GM10266 (cell line): ENCODE data around the gene PHLDA2.

Experiments used
- DNase-seq: peaks from one replicate; pipeline ENCODE4 v3.0.0; 2012; ENCODE audit errors: extremely low spot score
- TF ChIP-seq, protein P1 (sequence below): IDR thresholded peaks from 2 replicates; pipeline ENCODE4 v1.5.1; 2012; ENCODE audit warnings: mild to moderate bottlenecking, low read depth; ENCODE audit not compliant: control insufficient read depth, insufficient read depth; ENCODE audit errors: missing control alignments

The PHLDA2 gene

DNA sequence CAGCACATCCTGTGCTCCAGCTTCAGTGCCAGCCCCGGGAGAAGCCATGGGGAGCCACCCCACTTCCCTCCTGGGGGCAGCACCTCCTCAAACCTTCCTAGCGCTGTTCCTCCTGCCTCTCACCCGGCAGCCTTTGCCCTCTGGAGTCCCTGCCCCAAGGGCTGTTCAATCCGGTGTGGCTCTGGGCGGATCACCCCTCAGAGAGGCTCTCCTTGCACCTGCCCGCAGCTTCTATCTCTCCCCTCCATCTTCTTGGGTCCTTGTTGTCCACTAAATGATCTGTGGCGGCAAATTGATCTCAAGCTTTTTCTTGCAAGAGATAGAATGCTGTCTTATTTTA, 25.6 kb downstream of the PHLDA2 start:
- TF ChIP-seq, protein P1, sequence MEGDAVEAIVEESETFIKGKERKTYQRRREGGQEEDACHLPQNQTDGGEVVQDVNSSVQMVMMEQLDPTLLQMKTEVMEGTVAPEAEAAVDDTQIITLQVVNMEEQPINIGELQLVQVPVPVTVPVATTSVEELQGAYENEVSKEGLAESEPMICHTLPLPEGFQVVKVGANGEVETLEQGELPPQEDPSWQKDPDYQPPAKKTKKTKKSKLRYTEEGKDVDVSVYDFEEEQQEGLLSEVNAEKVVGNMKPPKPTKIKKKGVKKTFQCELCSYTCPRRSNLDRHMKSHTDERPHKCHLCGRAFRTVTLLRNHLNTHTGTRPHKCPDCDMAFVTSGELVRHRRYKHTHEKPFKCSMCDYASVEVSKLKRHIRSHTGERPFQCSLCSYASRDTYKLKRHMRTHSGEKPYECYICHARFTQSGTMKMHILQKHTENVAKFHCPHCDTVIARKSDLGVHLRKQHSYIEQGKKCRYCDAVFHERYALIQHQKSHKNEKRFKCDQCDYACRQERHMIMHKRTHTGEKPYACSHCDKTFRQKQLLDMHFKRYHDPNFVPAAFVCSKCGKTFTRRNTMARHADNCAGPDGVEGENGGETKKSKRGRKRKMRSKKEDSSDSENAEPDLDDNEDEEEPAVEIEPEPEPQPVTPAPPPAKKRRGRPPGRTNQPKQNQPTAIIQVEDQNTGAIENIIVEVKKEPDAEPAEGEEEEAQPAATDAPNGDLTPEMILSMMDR: no peak
- DNase-seq: no peak

DNA sequence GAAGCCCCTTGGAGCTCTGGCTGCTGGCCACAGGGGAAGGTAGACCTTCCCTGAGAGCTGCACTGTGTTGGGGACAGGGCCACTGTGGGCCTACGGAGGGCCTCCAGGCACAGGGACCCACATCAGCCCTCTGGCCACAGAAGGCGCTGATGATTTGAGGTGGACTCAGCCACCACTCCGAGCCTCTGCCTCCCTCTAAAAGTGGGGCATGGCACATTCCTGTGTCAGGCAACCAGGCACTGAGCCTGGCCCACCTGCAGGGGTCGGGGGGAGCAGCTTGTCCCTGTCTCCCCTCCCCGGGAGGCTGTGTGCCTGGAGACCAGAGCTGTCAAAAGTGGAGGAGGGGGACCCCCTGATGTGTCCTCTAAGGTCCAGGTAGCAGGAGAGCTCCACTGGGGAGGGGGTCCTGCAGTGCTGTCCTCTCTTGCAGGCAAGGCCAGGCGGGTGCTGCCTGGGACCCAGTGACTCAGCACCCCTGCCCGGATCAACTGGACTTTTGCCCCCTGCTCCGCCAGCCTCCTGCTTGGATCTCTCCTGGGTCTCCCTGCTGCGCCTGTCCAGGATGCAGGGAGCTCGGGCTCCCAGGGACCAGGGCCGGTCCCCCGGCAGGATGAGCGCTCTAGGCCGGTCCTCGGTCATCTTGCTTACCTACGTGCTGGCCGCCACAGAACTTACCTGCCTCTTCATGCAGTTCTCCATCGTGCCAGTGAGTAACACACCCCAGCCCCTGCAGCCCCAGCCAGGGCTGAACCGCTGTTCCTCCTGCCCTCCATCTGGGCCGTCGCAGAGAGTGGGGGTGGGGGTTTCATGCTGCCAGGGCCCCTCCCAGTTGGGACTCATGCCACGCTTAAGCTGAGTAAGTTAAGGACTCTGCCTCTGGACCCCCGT, 26.2 kb downstream of the PHLDA2 start:
- TF ChIP-seq, protein P1: no peak
- DNase-seq: no peak

DNA sequence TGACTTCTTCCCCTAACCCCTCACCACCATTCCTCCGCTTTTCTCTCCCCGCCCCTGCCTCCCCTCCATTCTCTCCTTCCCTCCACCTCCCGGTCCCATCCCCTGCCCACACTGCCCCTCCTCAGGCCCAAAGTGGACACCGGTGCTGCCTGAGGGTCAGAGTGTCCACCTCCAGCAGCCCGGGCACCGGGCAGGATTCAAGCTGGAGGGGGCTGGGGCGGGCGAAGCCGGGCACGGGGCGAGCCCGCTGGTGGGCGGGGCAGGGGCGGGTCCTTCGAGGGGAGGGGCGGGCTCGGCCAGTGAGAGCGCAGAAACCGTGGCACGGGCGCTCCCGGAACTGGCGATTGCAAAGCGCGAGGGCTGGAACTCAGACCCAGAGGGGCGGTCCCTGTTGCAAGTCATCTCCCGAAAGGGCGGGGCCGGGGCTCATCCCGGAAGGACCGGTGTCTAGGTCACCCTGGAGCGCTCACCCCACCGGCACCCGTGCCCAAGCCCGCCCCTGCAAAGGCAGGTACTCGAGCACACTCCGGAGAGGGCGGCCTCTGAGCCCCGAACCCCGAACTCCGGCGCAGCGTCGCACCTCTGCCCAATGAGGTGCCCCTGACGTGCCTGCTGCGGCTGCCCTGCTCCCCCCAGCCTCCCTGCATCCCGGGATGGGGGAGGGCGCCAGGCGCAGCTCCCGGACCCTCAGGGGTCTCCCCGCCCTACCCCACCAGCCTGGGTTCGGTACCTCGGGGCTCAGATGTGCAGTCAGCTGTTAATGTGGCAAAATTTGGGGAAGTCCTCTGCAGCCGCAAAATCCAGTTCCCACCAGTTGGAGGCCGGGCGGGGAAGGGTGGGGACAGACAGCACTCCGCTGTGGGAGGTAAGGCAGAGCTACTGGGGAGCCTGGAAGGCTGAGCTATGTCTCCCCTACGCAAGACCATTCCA, 27.1 kb downstream of the PHLDA2 start:
- peak; percentile 98 for DNase-seq
- TF ChIP-seq, protein P1: no peak

DNA sequence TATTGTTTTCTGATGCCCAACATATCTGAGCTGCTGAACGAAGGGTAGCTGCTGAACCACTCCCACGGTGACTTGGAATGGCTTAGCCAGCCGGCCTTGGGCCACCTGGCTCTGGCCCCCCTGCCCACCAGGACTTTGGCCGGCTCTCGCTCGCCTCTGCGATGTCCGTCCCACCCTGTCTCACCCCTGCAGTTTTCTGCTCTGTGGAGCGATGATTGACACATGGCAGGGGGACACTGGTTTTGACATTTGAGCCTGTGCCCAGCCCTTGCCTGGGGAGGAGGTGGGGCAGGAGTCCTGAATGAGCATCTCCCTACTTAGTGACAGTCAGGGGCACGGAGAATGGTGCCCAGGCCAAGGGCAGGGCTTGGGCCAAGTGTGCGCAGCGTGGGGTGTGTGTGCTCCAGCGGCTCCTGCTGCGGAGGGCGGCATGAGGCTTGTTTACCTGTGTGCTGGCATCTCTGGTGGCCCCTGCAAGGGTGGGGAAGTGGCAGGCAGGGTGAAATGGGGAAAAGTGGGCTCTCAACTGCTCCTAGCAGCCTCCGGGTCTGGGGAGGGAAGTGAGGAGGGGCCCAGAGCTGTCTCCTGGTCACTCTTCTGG, 27.9 kb downstream of the PHLDA2 start:
- no peak for DNase-seq
- TF ChIP-seq, protein P1: no peak

DNA sequence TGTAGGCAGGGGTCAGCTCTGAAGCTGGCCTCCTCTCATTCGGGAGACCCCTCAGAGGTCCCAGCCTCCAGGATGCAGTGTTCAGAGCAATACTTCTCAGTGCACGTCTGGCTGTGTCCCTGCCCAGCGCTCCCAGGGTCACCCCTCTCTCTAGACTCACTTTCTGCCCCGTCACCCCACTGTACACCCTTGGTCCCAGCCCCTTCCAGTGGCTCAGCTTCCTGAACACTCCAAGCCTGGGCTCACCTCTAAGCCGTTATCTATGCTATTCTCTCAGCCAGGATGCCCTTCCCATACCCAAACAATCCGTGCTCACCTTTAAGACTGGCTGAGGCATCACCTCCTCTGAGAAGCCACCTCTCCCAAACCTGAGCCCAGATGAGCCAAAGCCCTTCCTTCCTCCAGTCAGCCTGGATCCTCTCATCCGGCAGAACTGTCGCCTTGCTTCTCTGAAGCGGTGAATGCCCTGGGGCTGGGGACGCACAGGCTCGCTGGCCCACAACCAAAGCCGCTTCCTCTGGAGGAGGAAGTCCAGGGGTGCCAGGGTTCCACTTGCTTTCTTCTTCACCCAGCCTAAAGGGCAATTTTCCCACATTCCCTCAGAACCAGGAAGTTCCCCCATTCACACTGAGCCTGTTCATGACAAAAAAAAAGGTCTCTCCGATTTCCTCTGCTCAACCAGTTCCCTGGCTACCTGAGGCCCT, 30.0 kb downstream of the PHLDA2 start:
- TF ChIP-seq, protein P1: no peak
- DNase-seq: no peak

DNA sequence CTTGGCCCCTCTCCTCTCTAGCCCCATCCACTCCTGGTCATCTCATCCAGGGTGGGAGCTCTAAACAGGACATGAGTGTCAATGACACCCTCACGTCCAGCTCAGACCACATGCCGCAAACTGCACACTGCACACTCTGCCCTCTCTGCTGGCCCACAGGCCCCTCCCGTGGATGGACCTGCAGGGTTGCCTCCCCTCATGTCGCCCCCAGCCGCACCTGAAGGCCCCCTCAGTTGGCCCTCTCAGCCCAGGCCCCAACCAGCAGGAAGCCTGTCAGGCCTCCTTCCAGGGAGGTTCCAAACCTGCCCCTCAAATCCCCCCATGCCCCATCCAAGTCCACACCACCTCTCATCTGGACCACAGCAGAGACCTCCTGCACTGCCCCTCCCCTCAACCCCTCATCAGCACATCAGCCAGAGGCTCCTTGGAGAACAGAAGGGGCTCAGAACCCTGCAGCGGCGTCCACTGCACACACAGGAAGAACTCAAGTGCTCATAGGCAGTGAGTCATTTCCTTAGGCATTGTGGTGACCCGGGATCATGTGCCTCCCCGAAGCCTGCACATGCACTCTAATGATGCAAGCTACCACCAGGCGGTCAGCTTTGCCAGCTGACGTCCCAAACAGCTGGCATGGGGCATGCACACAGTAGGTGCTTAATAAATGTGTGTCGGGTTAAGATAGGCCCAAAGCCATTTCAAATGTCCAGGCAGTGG, 30.7 kb downstream of the PHLDA2 start:
- TF ChIP-seq, protein P1: no peak
- DNase-seq: no peak
